ENCODE data around the gene PPFIA2.
"Not testable (repeated sequence)": the region's sequence is repeated elsewhere in the genome, so short reads cannot be mapped to it uniquely, and the experiment has no call there.

- TF ChIP-seq POLR2A, CTCF (IDR thresholded peaks at IDR 0.05): not testable (repeated sequence)
These were observed 99.8 kb downstream of the PPFIA2 start for GRCh38 chr12:81659310-81659709.

Measured in stomach (tissue), 4 donors.